Neural progenitor cell (in vitro differentiated cells): Measurements from ENCODE around the gene GABRB1. TPM values are rescaled to one million over a fixed set of nuclear protein-coding genes. Genes with fewer than 3 reads are reported as not detected.

ENCODE experiments used
- DNase-seq: peaks from one replicate; pipeline ENCODE4 v3.0.0-alpha.2; 2016; ENCODE audit warnings: low spot score
- H2AFZ ChIP-seq: fragments of 200-600 bp; sonication (generic); replicated peaks from 2 replicates; pipeline ENCODE4 v1.6.1; 2016; ENCODE audit warnings: antibody characterized with exemption
- H3F3A ChIP-seq: fragments of 200-600 bp; sonication (generic); 2 replicates; pipeline ENCODE4 v1.6.1; 2016; ENCODE audit warnings: antibody characterized with exemption, low read depth
- H3K27ac ChIP-seq: fragments of 200-600 bp; sonication (generic); 2 replicates; pipeline ENCODE4 v1.5.1; 2016; ENCODE audit warnings: mild to moderate bottlenecking
- H3K27me3 ChIP-seq: fragments of 200-600 bp; sonication (generic); 2 replicates; pipeline ENCODE4 v1.6.1; 2016; ENCODE audit warnings: mild to moderate bottlenecking, moderate library complexity
- H3K36me3 ChIP-seq: fragments of 200-600 bp; sonication (generic); 2 replicates; pipeline ENCODE4 v1.5.1; 2016
- H3K4me1 ChIP-seq: fragments of 200-600 bp; sonication (generic); 2 replicates; pipeline ENCODE4 v1.6.1; 2016; ENCODE audit warnings: mixed run types
- H3K4me2 ChIP-seq: fragments of 200-600 bp; sonication (generic); 2 replicates; pipeline ENCODE4 v1.6.1; 2016
- H3K4me3 ChIP-seq: fragments of 200-600 bp; sonication (generic); 2 replicates; pipeline ENCODE4 v1.5.1; 2016
- H3K79me2 ChIP-seq: fragments of 200-600 bp; sonication (generic); 2 replicates; pipeline ENCODE4 v1.6.1; 2016; ENCODE audit warnings: low read depth
- H3K9ac ChIP-seq: fragments of 200-600 bp; sonication (generic); 2 replicates; pipeline ENCODE4 v1.6.1; 2016
- H3K9me3 ChIP-seq: fragments of 200-600 bp; sonication (generic); 2 replicates; pipeline ENCODE4 v1.5.1; 2016; ENCODE audit warnings: low read depth
- H4K20me1 ChIP-seq: fragments of 200-600 bp; sonication (generic); 2 replicates; pipeline ENCODE4 v1.6.1; 2016; ENCODE audit warnings: low read depth
- H3K27ac Mint-ChIP-seq: 3 replicates; pipeline ENCODE4 v1.8.0; 2021; ENCODE audit warnings: mixed read lengths
- H3K27me3 Mint-ChIP-seq: 2 replicates; pipeline ENCODE4 v1.8.0; 2022; ENCODE audit warnings: low read depth, mild to moderate bottlenecking, inconsistent platforms, moderate library complexity, mixed read lengths; ENCODE audit not compliant: insufficient read depth
- H3K36me3 Mint-ChIP-seq: 3 replicates; pipeline ENCODE4 v1.8.0; 2021; ENCODE audit warnings: mixed read lengths
- H3K4me1 Mint-ChIP-seq: 3 replicates; pipeline ENCODE4 v1.8.0; 2021; ENCODE audit warnings: mixed read lengths
- H3K4me3 Mint-ChIP-seq: 3 replicates; pipeline ENCODE4 v1.8.0; 2021; ENCODE audit warnings: mild to moderate bottlenecking, moderate library complexity, mixed read lengths
- H3K9me3 Mint-ChIP-seq: 3 replicates; pipeline ENCODE4 v1.8.0; 2020; ENCODE audit warnings: mixed read lengths
- CTCF ChIP-seq: fragments of 200-600 bp; sonication (generic); IDR thresholded peaks from 2 replicates; pipeline ENCODE4 v1.5.1; 2017; ENCODE audit warnings: antibody characterized with exemption, mild to moderate bottlenecking
- EZH2 ChIP-seq: fragments of 200-600 bp; sonication (generic); IDR thresholded peaks from 2 replicates; pipeline ENCODE4 v1.6.1; 2017; ENCODE audit warnings: antibody characterized with exemption, mild to moderate bottlenecking, moderate library complexity
- EZH2phosphoT487 ChIP-seq: fragments of 200-600 bp; sonication (generic); IDR thresholded peaks from 2 replicates; pipeline ENCODE4 v1.6.1; 2017; ENCODE audit warnings: antibody characterized with exemption
- total RNA-seq: library from RNA; depleted of rRNA; stranded (reverse); fragments of >200 nt; gene quantifications from 2 replicates; pipeline ENCODE4 v1.2.3, GENCODE V29; 2015; ENCODE audit warnings: low replicate concordance

Gene GABRB1
- total RNA-seq, 1 donor from 2014 or later, result not detected

- H3K79me2 ChIP-seq, result no peaks in the 10 kb centered on the region
- H3K9ac ChIP-seq, result no peak overlapping the region
- H3K27me3 ChIP-seq, result no peaks in the 10 kb centered on the region
- H3K4me2 ChIP-seq, result no peak overlapping the region
- H3K4me3 ChIP-seq, result no peak overlapping the region
- no peaks in the 10 kb centered on the region for H3K9me3 Mint-ChIP-seq
- H3K9me3 ChIP-seq, result no peaks in the 10 kb centered on the region
- no peak overlapping the region for H3K4me3 Mint-ChIP-seq
- no peaks in the 10 kb centered on the region for H3K36me3 Mint-ChIP-seq
- peaks cover 17% of the 10 kb centered on the region for H3K4me1 ChIP-seq
- no peak overlapping the region for H2AFZ ChIP-seq
- H4K20me1 ChIP-seq, result no peaks in the 10 kb centered on the region
- no peaks in the 10 kb centered on the region for H3F3A ChIP-seq
- no peak for TF ChIP-seq EZH2phosphoT487
- no peak for TF ChIP-seq EZH2
- TF ChIP-seq CTCF, result no peak
- no peaks in the 10 kb centered on the region for H3K36me3 ChIP-seq
- H3K27ac ChIP-seq, result no peak overlapping the region
- peaks cover 12% of the 10 kb centered on the region for H3K4me1 Mint-ChIP-seq
- no peaks in the 10 kb centered on the region for H3K27me3 Mint-ChIP-seq
- no peak for DNase-seq
- H3K27ac Mint-ChIP-seq, result no peak overlapping the region
Observed at GRCh38 chr4:47469951-47470350, 438.6 kb downstream of the GABRB1 start.

GRCh38 chr4:47471064-47471463 lies 439.7 kb downstream of the GABRB1 start:
- Histone ChIP-seq H3K4me1 (peaks cover 17% of the 10 kb centered on the region), H3K4me3 (no peak overlapping the region), H3K27me3 (no peaks in the 10 kb centered on the region), H3K9ac (no peak overlapping the region), H2AFZ (peak overlapping the region; percentile 10), H3K79me2 (no peaks in the 10 kb centered on the region), H3K27ac (no peak overlapping the region), H3K9me3 (no peaks in the 10 kb centered on the region), H3F3A (no peaks in the 10 kb centered on the region), H3K36me3 (no peaks in the 10 kb centered on the region), H4K20me1 (no peaks in the 10 kb centered on the region), H3K4me2 (peak overlapping the region; percentile 58)
- Mint-ChIP-seq H3K27ac (no peak overlapping the region), H3K4me1 (peaks cover 18% of the 10 kb centered on the region), H3K27me3 (no peaks in the 10 kb centered on the region), H3K4me3 (no peak overlapping the region), H3K9me3 (no peaks in the 10 kb centered on the region), H3K36me3 (no peaks in the 10 kb centered on the region)
- DNase-seq, result no peak
- TF ChIP-seq EZH2 (no peak), CTCF (no peak), EZH2phosphoT487 (no peak)

GRCh38 chr4:47471591-47471990 lies 440.2 kb downstream of the GABRB1 start:
- Histone ChIP-seq H3K4me2 (peak overlapping the region; percentile 58), H3K27me3 (no peaks in the 10 kb centered on the region), H3K79me2 (no peaks in the 10 kb centered on the region), H3K36me3 (no peaks in the 10 kb centered on the region), H3K9me3 (no peaks in the 10 kb centered on the region), H3F3A (no peaks in the 10 kb centered on the region), H3K4me3 (no peak overlapping the region), H2AFZ (peak overlapping the region; percentile 82), H3K4me1 (peaks cover 17% of the 10 kb centered on the region), H4K20me1 (no peaks in the 10 kb centered on the region), H3K27ac (no peak overlapping the region), H3K9ac (no peak overlapping the region)
- Mint-ChIP-seq H3K4me1 (peaks cover 18% of the 10 kb centered on the region), H3K27ac (no peak overlapping the region), H3K9me3 (no peaks in the 10 kb centered on the region), H3K27me3 (no peaks in the 10 kb centered on the region), H3K4me3 (no peak overlapping the region), H3K36me3 (no peaks in the 10 kb centered on the region)
- DNase-seq, result no peak
- TF ChIP-seq EZH2, result no peak
- TF ChIP-seq EZH2phosphoT487, result no peak
- TF ChIP-seq CTCF, result no peak
